Middle frontal gyrus (tissue), 1 donor: Measurements from ENCODE around the gene VCAM1.

Experiments used
- DNase-seq: peaks from one replicate; pipeline ENCODE4 v3.0.0-alpha.2; 2015; ENCODE audit warnings: low spot score; ENCODE audit errors: extremely low spot score

VCAM1 gene

DNA sequence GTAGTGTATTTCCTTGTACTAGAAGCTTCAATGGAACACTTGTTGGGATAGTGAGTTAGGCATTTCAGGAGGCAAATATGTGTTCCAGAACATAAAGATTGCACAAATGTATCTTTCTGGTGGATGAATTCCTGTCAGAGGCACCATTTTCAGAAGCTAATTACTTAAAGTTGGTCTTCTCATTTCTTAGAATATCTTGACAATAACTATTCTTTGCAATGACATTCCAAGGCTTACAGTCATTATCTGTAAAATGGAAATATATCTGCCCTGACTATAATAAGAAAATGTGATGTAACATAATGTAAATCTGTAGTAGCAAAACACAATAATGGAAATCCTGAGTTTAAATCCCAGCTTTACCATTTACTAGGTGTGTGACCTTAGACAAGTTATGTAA, 2.7 kb downstream of the VCAM1 start:
- DNase-seq, result no peak

GRCh38 chr1:100724281-100724680, 4.7 kb downstream of the VCAM1 start:
- DNase-seq, result no peak

- no peak for DNase-seq
These were observed 10.6 kb downstream of the VCAM1 start for GRCh38 chr1:100730130-100730529.

GRCh38 chr1:100731309-100731708, 11.8 kb downstream of the VCAM1 start:
- DNase-seq, result no peak

DNA sequence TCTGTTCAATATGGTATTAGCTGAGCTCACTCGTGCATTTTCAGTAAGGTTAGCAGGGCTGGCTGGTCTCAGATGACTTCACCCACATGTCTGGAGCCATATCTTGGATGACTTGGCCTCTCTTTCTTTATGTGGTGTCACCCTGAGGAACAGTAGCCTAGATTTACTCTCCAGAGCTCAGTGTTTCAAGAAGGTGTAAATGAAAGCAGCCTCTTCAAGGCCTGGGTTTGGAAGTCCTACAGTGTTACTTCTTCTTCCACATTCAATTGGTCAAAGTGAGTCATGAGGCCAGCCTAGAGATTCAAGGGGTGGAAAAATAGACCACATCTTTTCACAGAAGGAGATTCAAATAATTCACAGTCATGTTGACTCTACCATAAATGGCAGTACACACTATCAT, 12.2 kb downstream of the VCAM1 start:
- no peak for DNase-seq

- no peak for DNase-seq
These were observed 15.1 kb downstream of the VCAM1 start for GRCh38 chr1:100734676-100735075.

DNA sequence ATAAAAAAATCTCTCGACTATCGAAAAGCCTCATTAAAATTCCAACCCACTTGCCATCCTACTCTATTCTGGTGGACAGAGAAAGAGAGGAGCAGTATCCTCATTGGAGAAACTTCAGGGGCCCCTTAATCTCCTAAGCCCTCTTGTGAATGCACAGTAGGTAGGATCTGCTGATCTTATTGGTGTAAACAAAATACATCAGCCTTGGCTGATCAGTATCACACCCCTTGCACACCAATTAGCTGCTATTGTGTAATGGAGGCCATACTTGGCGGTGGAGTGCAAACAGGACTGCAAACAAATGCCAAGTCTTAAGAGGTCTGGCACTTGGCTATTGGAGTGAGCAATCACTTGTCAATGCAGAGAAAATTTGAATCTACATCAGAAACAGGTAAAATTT, 15.7 kb downstream of the VCAM1 start:
- DNase-seq, result no peak

GRCh38 chr1:100736324-100736723, 16.8 kb downstream of the VCAM1 start:
- no peak for DNase-seq

- DNase-seq, result no peak
These were observed 17.2 kb downstream of the VCAM1 start for GRCh38 chr1:100736746-100737145.

GRCh38 chr1:100746542-100746932, 27.0 kb downstream of the VCAM1 start:
- DNase-seq, result no peak

GRCh38 chr1:100747771-100748170, 28.2 kb downstream of the VCAM1 start:
- DNase-seq, result no peak

- no peak for DNase-seq
These were observed 30.7 kb downstream of the VCAM1 start for GRCh38 chr1:100750005-100750885.

DNA sequence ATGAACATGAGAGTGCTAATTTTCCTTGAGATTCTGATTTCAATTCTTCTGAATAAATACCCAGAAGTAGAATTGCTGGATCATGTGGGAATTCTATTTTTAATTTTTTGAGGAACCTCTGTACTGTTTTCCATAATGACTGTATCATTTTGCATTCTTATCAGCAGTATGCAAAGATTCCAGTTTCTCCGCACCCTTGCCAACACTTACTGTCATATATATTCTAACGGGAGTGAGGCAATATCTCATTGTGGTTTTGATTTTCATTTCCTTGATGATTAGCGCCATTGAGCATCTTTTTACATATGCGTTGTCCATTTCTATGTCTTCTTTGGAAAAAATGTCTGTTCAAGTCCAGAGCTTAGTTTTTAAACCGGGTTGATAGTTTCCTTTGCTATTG, 33.2 kb downstream of the VCAM1 start:
- DNase-seq, result no peak

GRCh38 chr1:100757946-100758345, 38.4 kb downstream of the VCAM1 start:
- no peak for DNase-seq

GRCh38 chr1:100759188-100759587, 39.6 kb downstream of the VCAM1 start:
- DNase-seq, result no peak

DNA sequence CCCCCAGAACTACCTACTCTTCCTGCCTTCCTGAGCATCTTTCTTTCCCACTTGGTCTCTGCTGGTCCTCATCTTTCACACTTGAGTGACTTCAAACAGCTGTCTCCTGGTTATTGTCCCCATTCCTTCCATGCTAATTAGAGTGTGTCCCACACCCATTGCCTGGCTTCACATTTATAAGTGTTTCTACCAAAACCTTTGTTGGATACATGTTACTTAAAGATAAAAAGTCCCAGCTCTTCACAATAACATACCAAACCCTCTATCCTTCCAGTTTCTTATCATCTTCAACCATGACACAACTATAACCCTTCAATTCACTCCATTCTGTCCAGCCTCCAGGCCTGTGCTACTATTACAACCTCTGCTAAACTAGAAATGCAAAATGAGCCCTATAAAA, 41.0 kb downstream of the VCAM1 start:
- DNase-seq, result no peak

DNA sequence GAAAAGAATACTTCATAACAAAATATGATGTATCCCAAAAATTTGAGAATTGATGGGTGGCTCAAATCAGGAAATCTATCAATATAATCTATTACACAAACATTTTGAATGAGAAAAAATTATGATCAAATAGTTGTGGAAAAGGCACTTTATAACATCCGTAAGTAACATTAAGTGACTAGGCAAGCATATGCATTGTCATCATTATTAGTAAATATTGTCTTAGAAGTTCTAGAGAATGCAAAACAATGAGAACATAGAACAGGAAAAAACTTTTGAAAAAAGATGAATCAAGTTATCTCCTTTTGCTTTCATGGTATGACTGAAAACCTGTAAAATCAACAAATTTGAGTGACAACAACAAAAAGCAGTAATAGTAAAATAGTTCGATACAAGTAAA, 42.9 kb downstream of the VCAM1 start:
- DNase-seq, result no peak

GRCh38 chr1:100767176-100767890, 47.8 kb downstream of the VCAM1 start:
- DNase-seq, result no peak

DNA sequence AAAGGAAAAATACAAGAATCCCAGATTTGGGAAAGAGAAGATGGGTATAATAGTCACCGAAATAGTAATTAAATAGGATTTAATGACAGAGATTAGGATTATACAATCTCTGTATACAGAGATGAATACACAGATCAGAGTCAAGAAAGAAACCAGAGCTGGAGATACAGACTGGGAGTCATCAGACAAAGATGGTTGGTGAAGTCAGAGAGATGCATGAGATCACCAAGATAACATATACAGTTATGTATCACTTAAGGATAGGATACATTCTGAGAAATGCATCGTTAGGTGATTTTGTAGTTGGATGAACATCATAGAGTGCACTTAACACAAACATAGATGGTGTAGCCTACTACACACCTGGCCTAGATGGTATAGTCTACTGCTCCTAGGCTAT, 49.8 kb downstream of the VCAM1 start:
- no peak for DNase-seq

- DNase-seq, result no peak
These were observed 50.5 kb downstream of the VCAM1 start for GRCh38 chr1:100769906-100770646.

- no peak for DNase-seq
These were observed 53.9 kb downstream of the VCAM1 start for GRCh38 chr1:100773444-100773843.

DNA sequence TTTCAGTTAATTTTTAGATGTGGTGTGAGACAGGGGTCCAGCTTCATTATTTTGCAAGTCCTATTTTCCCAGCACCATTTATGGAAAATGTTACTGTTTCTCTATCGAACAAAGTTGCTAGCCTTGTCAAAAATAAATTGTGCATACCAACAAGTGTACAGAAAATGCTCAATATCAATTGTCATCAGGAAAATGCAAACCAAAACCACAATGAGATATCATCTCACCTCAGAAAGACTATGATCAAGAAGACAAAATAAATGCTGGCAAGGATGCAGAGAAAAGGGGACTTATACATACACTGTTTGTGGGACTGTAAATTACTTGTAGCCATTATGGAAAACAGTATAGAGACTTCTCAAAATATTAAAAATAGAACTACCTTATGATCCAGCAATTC, 54.8 kb downstream of the VCAM1 start:
- DNase-seq, result no peak
